HL-60 (cell line): Measurements from ENCODE around the gene TRIML1.

ENCODE experiments used
- DNase-seq, 2 experiments: peaks; one replicate each; pipeline ENCODE4 v3.0.0-alpha.2; 2010 to 2020; ENCODE audit warnings: low read depth in 1 of 2, low spot score in 1 of 2
- H3K27ac ChIP-seq: fragments of 250-450 bp; sonication (Bioruptor Pico); replicated peaks from 2 replicates; pipeline ENCODE4 v1.5.1; 2020; ENCODE audit warnings: mild to moderate bottlenecking, moderate library complexity
- H3K27me3 ChIP-seq: fragments of 250-450 bp; sonication (Bioruptor Pico); 2 replicates; pipeline ENCODE4 v1.5.1; 2021; ENCODE audit warnings: mild to moderate bottlenecking, moderate library complexity; ENCODE audit not compliant: insufficient read depth, poor library complexity, severe bottlenecking
- H3K4me3 ChIP-seq: replicated peaks from 2 replicates; pipeline ENCODE4 v1.5.1; 2011; ENCODE audit warnings: mild to moderate bottlenecking, control low read depth, low read length; ENCODE audit not compliant: insufficient read depth
- GABPA ChIP-seq: IDR thresholded peaks from 2 replicates; pipeline ENCODE4 v1.6.1; 2012; ENCODE audit warnings: low read depth
- POLR2AphosphoS5 ChIP-seq: IDR thresholded peaks from 2 replicates; pipeline ENCODE4 v1.6.1; 2012; ENCODE audit warnings: low read depth
- SPI1 ChIP-seq: IDR thresholded peaks from 2 replicates; pipeline ENCODE4 v1.6.1; 2012; ENCODE audit warnings: low read depth, mild to moderate bottlenecking, borderline replicate concordance
- TF ChIP-seq, protein P1 (sequence below): IDR thresholded peaks from 2 replicates; pipeline ENCODE4 v1.6.1; 2012; ENCODE audit warnings: low read depth; ENCODE audit not compliant: insufficient replicate concordance
- TF ChIP-seq, protein P2 (sequence below): IDR thresholded peaks from one replicate; pipeline ENCODE4 v1.5.1; 2011; ENCODE audit warnings: low read length, control low read depth, inconsistent platforms; ENCODE audit not compliant: insufficient read depth

The TRIML1 gene

DNA sequence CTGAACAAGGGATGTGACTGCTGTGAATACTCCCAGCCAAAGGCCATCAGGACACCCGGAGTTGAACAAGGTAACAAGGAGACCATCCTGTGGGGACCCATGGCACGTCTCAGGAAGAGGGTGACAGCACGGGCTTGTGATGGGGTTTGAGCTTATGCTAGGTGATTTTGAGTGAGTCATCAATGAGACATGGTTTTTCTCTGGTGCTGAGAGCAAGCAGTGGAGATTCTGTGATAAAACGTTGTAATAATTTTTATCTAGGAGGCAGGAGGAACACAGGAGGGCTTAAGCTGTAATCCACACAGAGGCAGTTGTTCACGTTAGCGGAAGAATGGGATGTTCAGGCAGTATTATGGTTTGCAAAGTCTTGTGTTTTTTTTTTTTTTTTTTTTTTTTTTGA is 36.0 kb downstream of the TRIML1 start:
- no peaks in the 10 kb centered on the region for H3K27me3 ChIP-seq
- no peak overlapping the region for H3K4me3 ChIP-seq
- DNase-seq, result no peak
- TF ChIP-seq, protein P1, sequence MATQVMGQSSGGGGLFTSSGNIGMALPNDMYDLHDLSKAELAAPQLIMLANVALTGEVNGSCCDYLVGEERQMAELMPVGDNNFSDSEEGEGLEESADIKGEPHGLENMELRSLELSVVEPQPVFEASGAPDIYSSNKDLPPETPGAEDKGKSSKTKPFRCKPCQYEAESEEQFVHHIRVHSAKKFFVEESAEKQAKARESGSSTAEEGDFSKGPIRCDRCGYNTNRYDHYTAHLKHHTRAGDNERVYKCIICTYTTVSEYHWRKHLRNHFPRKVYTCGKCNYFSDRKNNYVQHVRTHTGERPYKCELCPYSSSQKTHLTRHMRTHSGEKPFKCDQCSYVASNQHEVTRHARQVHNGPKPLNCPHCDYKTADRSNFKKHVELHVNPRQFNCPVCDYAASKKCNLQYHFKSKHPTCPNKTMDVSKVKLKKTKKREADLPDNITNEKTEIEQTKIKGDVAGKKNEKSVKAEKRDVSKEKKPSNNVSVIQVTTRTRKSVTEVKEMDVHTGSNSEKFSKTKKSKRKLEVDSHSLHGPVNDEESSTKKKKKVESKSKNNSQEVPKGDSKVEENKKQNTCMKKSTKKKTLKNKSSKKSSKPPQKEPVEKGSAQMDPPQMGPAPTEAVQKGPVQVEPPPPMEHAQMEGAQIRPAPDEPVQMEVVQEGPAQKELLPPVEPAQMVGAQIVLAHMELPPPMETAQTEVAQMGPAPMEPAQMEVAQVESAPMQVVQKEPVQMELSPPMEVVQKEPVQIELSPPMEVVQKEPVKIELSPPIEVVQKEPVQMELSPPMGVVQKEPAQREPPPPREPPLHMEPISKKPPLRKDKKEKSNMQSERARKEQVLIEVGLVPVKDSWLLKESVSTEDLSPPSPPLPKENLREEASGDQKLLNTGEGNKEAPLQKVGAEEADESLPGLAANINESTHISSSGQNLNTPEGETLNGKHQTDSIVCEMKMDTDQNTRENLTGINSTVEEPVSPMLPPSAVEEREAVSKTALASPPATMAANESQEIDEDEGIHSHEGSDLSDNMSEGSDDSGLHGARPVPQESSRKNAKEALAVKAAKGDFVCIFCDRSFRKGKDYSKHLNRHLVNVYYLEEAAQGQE, result no peak
- TF ChIP-seq SPI1 (no peak), GABPA (no peak), POLR2AphosphoS5 (no peak)
- TF ChIP-seq, protein P2, sequence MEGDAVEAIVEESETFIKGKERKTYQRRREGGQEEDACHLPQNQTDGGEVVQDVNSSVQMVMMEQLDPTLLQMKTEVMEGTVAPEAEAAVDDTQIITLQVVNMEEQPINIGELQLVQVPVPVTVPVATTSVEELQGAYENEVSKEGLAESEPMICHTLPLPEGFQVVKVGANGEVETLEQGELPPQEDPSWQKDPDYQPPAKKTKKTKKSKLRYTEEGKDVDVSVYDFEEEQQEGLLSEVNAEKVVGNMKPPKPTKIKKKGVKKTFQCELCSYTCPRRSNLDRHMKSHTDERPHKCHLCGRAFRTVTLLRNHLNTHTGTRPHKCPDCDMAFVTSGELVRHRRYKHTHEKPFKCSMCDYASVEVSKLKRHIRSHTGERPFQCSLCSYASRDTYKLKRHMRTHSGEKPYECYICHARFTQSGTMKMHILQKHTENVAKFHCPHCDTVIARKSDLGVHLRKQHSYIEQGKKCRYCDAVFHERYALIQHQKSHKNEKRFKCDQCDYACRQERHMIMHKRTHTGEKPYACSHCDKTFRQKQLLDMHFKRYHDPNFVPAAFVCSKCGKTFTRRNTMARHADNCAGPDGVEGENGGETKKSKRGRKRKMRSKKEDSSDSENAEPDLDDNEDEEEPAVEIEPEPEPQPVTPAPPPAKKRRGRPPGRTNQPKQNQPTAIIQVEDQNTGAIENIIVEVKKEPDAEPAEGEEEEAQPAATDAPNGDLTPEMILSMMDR, result no peak
- no peak overlapping the region for H3K27ac ChIP-seq

DNA sequence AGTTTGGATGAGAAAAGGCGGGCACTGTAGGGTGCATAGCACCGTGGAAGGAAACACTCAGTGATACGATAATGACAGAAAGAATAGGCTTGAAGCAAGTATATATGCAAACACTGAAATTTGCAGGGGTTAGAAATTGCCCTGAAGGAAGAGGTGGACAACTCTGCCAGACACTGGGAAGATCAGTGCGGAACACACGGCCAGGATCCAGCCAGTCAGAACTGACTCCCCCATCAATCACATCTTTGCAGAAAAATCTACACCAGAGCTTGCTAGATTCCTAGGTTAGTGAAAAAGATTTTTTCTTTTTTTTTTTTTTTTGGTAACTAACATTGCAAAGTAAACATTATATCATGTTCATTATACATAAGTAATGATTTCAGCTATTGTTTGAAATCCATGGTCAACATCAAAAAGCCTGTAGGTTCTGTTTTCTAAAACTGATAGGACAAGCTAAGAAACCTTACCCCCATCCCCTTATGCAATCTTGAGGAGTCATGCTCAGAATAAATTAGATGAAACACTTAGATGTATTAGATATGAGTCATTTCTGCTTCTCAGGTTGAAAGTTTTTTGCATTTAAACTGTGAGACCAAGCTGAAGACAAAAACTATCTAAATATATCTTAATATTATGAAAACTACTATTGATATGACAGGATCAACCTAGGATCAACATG is 38.9 kb downstream of the TRIML1 start:
- no peak for DNase-seq
- no peak overlapping the region for H3K27ac ChIP-seq

DNA sequence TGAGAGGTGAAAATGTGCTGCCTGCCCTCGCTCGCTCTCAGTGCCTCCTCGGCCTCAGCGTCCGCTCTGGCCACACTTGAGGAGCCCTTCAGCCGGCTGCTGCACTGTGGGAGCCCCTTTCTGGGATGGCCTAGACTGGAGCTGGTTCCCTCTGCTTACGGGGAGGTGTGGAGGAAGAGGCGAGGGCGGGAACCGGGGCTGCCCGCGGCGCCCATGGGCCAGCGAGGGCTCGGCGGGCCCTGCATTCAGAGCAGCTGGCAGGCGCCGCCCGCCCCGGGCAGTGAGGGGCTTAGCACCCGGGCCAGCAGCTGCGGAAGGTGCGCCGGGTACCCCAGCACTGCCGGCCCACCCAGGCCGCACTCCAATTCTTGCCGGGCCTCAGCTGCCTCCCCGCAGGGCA is 39.6 kb downstream of the TRIML1 start:
- Histone ChIP-seq H3K27me3 (no peaks in the 10 kb centered on the region), H3K4me3 (no peak overlapping the region), H3K27ac (no peak overlapping the region)
- TF ChIP-seq, protein P1, result no peak
- TF ChIP-seq, protein P2, result no peak
- TF ChIP-seq POLR2AphosphoS5 (no peak), GABPA (no peak), SPI1 (no peak)
- DNase-seq, result no peak

More for the DNA sequence above, 38.9 kb downstream of the TRIML1 start:
- H3K4me3 ChIP-seq, result no peak overlapping the region
- TF ChIP-seq SPI1, result no peak
- TF ChIP-seq POLR2AphosphoS5, result no peak
- TF ChIP-seq, protein P2, result no peak
- TF ChIP-seq, protein P1, result no peak
- TF ChIP-seq GABPA, result no peak
- no peaks in the 10 kb centered on the region for H3K27me3 ChIP-seq
